Endodermal cell (in vitro differentiated cells): ENCODE results near the gene MROH9. TPM values are rescaled to one million over a fixed set of nuclear protein-coding genes. Genes with fewer than 3 reads are reported as not detected.

Experiments used
- DNase-seq: peaks from one replicate; pipeline ENCODE4 v3.0.0-alpha.2; 2017
- H3K27ac ChIP-seq: 2 replicates; pipeline ENCODE4 v1.5.1; 2013; ENCODE audit warnings: mild to moderate bottlenecking, low read depth, low read length, moderate library complexity
- H3K27me3 ChIP-seq: 2 replicates; pipeline ENCODE4 v1.6.1; 2013; ENCODE audit warnings: mild to moderate bottlenecking, low read length, moderate library complexity; ENCODE audit not compliant: insufficient read depth, control insufficient read depth, poor library complexity, severe bottlenecking
- H3K36me3 ChIP-seq: 2 replicates; pipeline ENCODE4 v1.7.0; 2013; ENCODE audit warnings: mild to moderate bottlenecking, low read length, moderate library complexity; ENCODE audit not compliant: control insufficient read depth, insufficient read depth
- H3K4me1 ChIP-seq: one replicate; pipeline ENCODE4 v1.7.0; 2013; ENCODE audit warnings: low read length; ENCODE audit not compliant: control insufficient read depth, insufficient read depth
- H3K4me3 ChIP-seq: 2 replicates; pipeline ENCODE4 v1.5.1; 2013; ENCODE audit warnings: mild to moderate bottlenecking, low read length, moderate library complexity
- H3K9ac ChIP-seq: 2 replicates; pipeline ENCODE4 v1.6.1; 2013; ENCODE audit warnings: mild to moderate bottlenecking, low read length, moderate library complexity; ENCODE audit not compliant: poor library complexity, severe bottlenecking; ENCODE audit errors: extremely low read depth
- H3K9me3 ChIP-seq: 2 replicates; pipeline ENCODE4 v1.6.1; 2013; ENCODE audit warnings: mild to moderate bottlenecking, low read length, moderate library complexity; ENCODE audit not compliant: control insufficient read depth
- H3K27ac Mint-ChIP-seq: 2 replicates; pipeline ENCODE4 v1.8.0; 2020; ENCODE audit warnings: mixed read lengths
- H3K27me3 Mint-ChIP-seq: 2 replicates; pipeline ENCODE4 v1.8.0; 2021; ENCODE audit warnings: mild to moderate bottlenecking, mixed read lengths; ENCODE audit not compliant: insufficient read depth
- H3K36me3 Mint-ChIP-seq: 2 replicates; pipeline ENCODE4 v1.8.0; 2020; ENCODE audit warnings: low read depth, mixed read lengths
- H3K4me1 Mint-ChIP-seq: 2 replicates; pipeline ENCODE4 v1.8.0; 2020; ENCODE audit warnings: mixed read lengths
- H3K4me3 Mint-ChIP-seq: 2 replicates; pipeline ENCODE4 v1.8.0; 2020; ENCODE audit warnings: mild to moderate bottlenecking, moderate library complexity, mixed read lengths
- H3K9me3 Mint-ChIP-seq: 2 replicates; pipeline ENCODE4 v1.8.0; 2020; ENCODE audit warnings: mild to moderate bottlenecking, mixed read lengths
- CTCF ChIP-seq: fragments of 200-600 bp; sonication (generic); conservative IDR thresholded peaks from 2 replicates; pipeline ENCODE4 v1.5.0; 2021; ENCODE audit warnings: antibody characterized with exemption, mild to moderate bottlenecking
- WGBS, 2 experiments: methylation state at CpG; one replicate each; pipeline versions ENCODE4 v1.1.5 to v1.1.7; 2013; ENCODE audit warnings: missing lambda C conversion rate in 2 of 2, mixed read lengths in 1 of 2; ENCODE audit not compliant: insufficient coverage in 1 of 2, insufficient read length in 1 of 2; 5-methylcytosine and 5-hydroxymethylcytosine counted together
- total RNA-seq, 2 donors: library from RNA; stranded (reverse); fragmentation: NEBNext Ultra II Directional in 1 of 2; extraction: Animal tissue kit (Norgen Biotek cat#: 25700) in 1 of 2; gene quantifications; 2 replicates in 1 of 2; 3 replicates in 1 of 2; pipeline ENCODE4 v1.2.1, GENCODE V29; 2021

Gene MROH9
- total RNA-seq, 2 donors from 2014 or later, result not detected

GRCh38 chr1:170887726-170888125 lies 47.6 kb upstream of the MROH9 start:
- Histone ChIP-seq H3K36me3 (no peaks in the 10 kb centered on the region), H3K27me3 (no peaks in the 10 kb centered on the region), H3K9me3 (no peaks in the 10 kb centered on the region), H3K27ac (no peak overlapping the region), H3K9ac (no peak overlapping the region), H3K4me1 (no peaks in the 10 kb centered on the region), H3K4me3 (no peak overlapping the region)
- Mint-ChIP-seq H3K27me3 (no peaks in the 10 kb centered on the region), H3K4me1 (no peaks in the 10 kb centered on the region), H3K36me3 (no peaks in the 10 kb centered on the region), H3K9me3 (no peaks in the 10 kb centered on the region), H3K27ac (no peak overlapping the region), H3K4me3 (no peak overlapping the region)
- no peak for TF ChIP-seq CTCF
- 86 to 100% methylated on average over 2 of the region's 2 CpGs for WGBS, 2 experiments
- DNase-seq, result no peak

- Histone ChIP-seq H3K9me3 (no peaks in the 10 kb centered on the region), H3K27ac (no peak overlapping the region), H3K4me3 (no peak overlapping the region), H3K27me3 (no peaks in the 10 kb centered on the region), H3K4me1 (no peaks in the 10 kb centered on the region), H3K9ac (no peak overlapping the region), H3K36me3 (no peaks in the 10 kb centered on the region)
- Mint-ChIP-seq H3K27me3 (no peaks in the 10 kb centered on the region), H3K4me3 (no peak overlapping the region), H3K9me3 (no peaks in the 10 kb centered on the region), H3K27ac (no peak overlapping the region), H3K36me3 (no peaks in the 10 kb centered on the region), H3K4me1 (no peaks in the 10 kb centered on the region)
- no peak for TF ChIP-seq CTCF
- no peak for DNase-seq
- 86% methylated on average over 3 of the region's 3 CpGs; no CpG with 5 or more reads in 1 of the 2 experiments for WGBS, 2 experiments
Observed at GRCh38 chr1:170891872-170892271, 43.5 kb upstream of the MROH9 start.

- Mint-ChIP-seq H3K27me3 (no peaks in the 10 kb centered on the region), H3K27ac (no peak overlapping the region), H3K36me3 (no peaks in the 10 kb centered on the region), H3K4me1 (no peaks in the 10 kb centered on the region), H3K9me3 (no peaks in the 10 kb centered on the region), H3K4me3 (no peak overlapping the region)
- no peaks in the 10 kb centered on the region for H3K36me3 ChIP-seq
- 76 to 83% methylated on average over 1 to 2 of the region's 2 CpGs for WGBS, 2 experiments
- H3K27ac ChIP-seq, result no peak overlapping the region
- no peak for TF ChIP-seq CTCF
- H3K4me1 ChIP-seq, result no peaks in the 10 kb centered on the region
- H3K4me3 ChIP-seq, result no peak overlapping the region
- H3K9me3 ChIP-seq, result no peaks in the 10 kb centered on the region
- no peaks in the 10 kb centered on the region for H3K27me3 ChIP-seq
- no peak overlapping the region for H3K9ac ChIP-seq
- no peak for DNase-seq
Observed at GRCh38 chr1:170893655-170894297, 41.6 kb upstream of the MROH9 start.
